OCI-M1 (cell line): Measurements from ENCODE around the gene CYTL1.
A peak's percentile ranks its signal among the peaks of the same experiment; 100 is the strongest.
"Not testable (repeated sequence)": the region's sequence is repeated elsewhere in the genome, so short reads cannot be mapped to it uniquely, and the experiment has no call there.

ENCODE experiments used
- DNase-seq: peaks from one replicate; lab custom pipeline; 2025; lab: John Stamatoyannopoulos, UW

CYTL1 gene

DNA sequence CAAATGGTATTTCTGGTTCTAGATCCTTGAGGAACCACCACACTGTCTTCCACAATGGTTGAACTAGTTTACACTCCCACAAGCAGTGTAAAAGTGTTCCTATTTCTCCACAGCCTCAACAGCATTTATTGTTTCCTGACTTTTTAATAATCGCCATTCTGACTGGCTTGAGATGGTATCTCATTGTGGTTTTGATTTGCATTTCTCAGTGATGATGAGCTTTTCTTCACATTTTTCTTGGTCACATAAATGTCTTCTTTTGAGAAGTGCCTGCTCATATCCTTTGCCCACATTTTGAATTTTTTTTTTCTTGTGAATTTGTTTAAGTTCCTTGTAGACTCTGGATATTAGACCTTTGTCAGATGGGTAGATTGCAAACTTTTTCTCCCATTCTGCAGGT, 22.3 kb downstream of the CYTL1 start:
- DNase-seq, result not testable (repeated sequence)

DNA sequence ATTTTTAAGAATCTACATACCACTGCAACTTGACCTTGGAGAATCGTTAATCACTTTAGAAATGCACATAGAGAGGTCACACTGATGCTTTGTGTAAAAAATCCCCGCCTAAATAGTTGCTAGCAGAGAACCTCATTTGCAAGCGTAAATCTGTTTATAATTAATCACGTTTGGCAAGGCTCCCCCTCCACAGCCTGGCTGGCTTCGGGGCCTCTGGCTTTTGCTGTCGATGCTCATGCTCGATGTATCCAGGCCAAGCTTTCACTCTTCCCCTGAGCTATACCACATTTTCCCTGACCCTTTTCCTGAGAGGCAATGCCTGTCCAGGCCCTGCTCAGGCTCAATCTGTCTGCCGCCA, 23.4 kb downstream of the CYTL1 start:
- DNase-seq, result no peak

GRCh38 chr4:4995103-4995907, 24.0 kb downstream of the CYTL1 start:
- peak; percentile 82 for DNase-seq

- no peak for DNase-seq
Observed at GRCh38 chr4:4994312-4995097, 24.8 kb downstream of the CYTL1 start.

GRCh38 chr4:4992833-4993232, 26.4 kb downstream of the CYTL1 start:
- no peak for DNase-seq

DNA sequence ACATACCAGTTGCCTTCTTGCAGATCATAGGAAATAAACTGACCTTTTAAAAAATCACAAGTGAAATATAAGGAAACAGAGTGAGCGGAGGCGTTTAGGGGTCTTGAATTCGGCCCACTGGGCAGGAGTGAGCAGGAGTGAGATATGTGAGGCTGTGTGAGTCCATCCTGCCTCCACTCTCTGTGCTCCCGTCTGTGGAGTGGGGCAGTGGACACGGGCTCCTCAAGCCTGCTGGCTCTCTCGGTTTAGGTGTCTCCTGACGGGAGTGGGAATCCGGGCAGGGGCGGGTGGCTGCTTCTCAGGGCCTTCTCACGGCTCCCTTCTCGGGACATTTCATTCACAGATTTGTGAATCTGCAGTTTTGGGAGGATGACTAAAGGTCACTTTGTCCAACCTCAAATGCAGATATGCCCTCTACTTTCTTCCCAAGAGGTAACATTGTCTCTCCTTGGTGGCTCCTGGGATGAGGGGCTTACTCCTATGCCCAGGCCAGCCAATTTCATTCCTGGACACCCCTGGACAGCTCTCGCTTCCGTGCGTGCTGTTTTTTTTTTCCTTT, 27.6 kb downstream of the CYTL1 start:
- no peak for DNase-seq

DNA sequence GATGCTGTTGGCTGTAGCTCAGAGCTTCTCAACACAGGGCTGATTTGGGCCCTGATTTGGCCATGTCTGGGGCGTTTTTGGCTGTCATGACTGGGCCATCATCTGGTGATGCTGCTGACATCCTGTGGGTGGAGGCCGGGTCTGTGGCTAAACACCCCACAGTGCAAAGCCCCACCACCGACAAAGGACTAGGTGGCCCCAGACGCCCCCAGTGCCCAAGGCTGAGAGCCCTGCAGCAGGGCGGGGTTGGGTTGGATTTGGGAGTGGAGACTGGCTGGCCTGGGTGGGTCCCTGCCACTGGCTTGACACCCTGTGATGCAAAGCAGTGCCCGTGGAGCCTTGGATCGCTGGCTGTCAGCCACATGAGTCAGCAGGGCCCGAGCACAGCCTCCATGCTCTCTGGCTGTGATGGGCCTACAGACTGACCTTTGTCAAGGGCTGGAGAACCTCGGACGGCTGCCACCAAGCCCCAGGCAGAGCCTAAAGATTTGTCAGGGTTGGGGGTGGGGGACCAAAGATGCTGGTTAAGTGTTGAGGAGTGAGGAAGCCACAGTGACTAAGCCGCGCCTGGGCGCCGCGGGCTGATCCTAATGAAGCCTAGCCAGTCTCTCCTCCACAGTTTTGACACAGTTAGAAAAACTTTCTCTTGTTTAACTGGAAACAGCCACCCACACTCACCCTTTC, 28.3 kb downstream of the CYTL1 start:
- no peak for DNase-seq

GRCh38 chr4:4990329-4990728, 28.9 kb downstream of the CYTL1 start:
- no peak for DNase-seq

DNA sequence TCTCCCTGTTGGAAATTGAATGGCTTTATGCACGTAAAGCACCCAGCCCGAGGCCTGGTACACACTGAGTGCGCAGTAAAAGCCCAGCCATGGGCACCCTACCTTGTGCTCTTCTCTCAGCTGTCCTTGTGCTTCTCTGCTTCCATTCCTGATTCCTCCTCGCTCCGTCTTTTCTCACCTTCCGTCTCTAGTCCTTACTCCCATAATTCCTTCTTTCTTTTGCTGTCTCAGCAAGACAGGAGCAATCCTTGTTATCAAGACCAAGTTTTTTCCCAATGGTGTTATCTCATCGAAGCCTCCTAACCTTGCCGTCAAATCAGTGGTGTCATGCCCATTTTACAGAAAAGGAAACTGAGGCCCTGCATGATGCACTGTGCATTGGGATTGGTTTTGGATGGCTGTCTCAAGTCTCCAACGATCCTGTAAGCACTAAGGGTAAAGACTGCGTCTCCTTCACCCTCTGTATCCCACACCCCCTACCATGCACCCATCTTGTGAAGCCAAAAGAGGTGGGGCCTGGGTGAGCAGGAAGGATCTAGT, 30.1 kb downstream of the CYTL1 start:
- DNase-seq, result no peak

- DNase-seq, result no peak
Observed at GRCh38 chr4:4987656-4988055, 31.6 kb downstream of the CYTL1 start.

DNA sequence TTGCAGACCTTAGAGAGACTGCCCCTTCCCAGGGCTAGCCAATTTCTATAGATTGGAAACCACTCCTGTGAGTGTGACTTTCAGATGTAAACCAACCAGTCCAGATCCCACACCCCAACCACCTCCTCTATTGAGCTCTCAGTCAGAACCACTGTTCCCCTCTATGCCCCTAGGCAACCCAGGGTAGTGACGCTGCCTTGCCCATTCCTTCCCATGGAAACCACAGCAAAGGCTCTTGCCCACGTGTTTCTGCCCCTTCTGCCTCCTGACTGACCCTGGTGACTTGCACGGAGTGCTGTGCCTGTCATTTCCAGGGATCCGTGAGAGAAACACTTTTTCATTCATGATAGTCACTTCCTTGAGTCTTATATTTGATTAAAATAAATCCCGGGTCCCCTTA, 32.4 kb downstream of the CYTL1 start:
- no peak for DNase-seq

DNA sequence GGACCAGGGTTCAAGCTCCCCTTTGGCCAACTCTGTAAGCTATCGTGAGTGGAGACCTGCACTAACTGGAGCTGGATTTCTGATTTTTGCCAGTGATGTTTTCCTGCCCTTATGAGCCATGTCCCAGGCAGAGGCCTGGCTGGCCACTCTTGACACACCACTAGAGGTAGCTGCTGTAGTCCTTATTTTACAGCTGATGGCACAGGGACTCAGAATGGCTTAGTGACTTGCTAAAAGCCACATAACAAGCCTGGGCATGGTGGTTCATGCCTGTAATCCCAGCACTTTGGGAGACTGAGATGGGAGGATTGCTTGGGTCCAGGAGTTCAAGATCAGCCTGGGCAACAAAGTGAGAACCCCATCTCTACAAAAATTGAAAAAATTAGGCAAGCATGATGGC, 33.4 kb downstream of the CYTL1 start:
- no peak for DNase-seq

DNA sequence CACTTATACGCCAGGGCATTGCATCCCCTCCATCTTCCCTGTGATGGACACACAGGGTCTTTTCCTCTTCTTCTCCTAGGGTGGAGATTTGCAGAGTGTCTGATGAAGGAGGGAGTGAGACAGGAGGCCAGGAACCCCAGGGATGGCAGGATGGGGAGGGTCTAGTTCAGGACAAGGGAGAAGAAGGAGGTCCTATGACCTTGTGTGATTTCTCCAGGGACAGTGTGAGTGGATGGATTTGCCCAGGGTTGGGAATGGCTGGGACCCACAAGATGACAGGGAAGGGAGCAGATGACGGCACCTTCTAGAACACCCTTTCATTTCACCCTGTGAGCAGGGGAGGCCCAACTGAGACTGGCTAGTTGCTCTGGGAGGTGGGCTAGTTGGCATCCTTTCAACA, 34.2 kb downstream of the CYTL1 start:
- DNase-seq, result no peak

DNA sequence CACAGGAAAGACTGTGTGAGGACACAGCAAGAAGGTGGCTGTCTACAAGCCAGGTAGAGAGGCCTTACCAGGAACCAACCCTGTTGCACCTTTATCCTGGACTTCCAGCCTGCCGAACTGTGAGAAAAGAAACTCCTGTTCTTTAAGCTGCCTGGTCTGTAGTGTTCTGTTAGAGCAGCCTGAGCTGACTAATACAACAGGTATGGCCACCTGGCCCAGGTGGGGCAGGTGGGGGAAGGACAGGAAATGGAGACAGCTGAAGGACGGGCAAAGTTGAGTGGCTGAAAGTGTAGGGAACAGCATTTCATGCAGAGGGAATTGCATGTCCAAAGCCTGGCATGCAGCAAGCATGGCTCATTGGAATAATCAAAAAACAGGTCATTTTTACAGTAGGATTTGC, 35.1 kb downstream of the CYTL1 start:
- DNase-seq, result no peak

- DNase-seq, result no peak
Observed at GRCh38 chr4:4981827-4982226, 37.4 kb downstream of the CYTL1 start.

DNA sequence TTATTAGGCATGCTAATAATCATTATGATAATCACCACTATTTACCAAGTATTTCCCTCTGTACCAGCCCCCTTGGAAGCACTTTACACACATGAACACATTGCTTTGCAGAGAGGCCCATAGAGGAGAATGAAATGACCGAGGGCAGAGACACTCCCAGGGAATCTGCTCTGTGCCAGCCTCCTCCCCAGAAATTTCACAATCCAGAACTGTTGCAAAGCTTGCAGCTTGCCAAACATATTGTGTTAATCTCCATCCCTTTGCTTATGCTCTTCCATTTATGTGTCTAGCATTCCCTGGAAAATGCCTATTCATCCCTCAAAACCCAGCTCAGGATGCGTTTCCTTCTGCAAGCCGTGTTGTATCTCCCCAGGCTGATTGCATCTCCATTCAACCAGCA, 37.8 kb downstream of the CYTL1 start:
- no peak for DNase-seq

- no peak for DNase-seq
Observed at GRCh38 chr4:4980621-4981230, 38.5 kb downstream of the CYTL1 start.

GRCh38 chr4:4979971-4980370, 39.3 kb downstream of the CYTL1 start:
- DNase-seq, result no peak

DNA sequence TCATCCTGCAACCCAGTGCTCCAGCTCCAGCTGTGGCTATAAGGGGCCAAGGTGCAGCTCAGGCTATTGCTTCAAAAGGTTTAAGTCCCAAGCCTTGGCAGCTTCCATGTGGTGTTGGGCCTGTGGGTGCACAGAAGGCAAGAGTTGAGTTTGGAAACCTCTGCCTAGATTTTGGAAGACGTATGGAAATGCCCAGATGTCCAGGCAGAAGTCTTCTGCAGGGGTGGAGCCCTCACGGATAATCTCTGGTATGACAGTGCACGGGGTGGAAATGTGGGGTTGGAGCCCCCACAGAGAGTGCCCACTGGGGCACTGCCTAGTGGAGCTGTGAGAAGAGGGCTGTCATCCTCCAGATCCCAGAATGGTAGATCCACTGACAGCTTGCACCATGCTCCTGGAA, 44.5 kb downstream of the CYTL1 start:
- DNase-seq, result no peak

GRCh38 chr4:4971796-4972195, 47.5 kb downstream of the CYTL1 start:
- DNase-seq, result no peak

DNA sequence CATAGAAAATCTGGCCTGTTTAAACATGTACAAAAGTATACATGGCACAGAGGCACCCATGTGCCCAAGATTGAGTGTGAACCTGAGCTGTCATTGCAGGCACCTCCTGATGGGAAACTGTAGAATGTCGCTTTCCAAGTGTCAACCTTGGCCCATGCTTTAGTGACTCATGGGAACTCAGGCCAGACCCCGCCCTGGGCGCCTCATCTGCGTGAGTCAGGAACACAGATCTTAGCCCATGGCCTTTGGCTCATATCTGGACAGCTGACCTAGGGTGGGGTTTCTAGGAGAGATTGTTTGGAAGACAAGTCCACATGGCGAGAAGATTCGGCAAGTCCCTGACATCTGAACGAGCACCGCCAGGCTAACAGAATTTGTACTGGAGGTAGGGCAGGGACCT, 50.0 kb downstream of the CYTL1 start:
- no peak for DNase-seq

- DNase-seq, result no peak
Observed at GRCh38 chr4:4968161-4968725, 51.0 kb downstream of the CYTL1 start.
